Activated naive CD4-positive, alpha-beta T cell treated with anti-CD3 and anti-CD28 coated beads, Interleukin-2, amount 50 U/mL, for 16 hours (primary cell): ENCODE measurements around the gene ROBO3.

ENCODE experiments used
- DNase-seq: peaks from one replicate; pipeline ENCODE4 v3.0.0-alpha.2; 2020

The ROBO3 gene

DNA sequence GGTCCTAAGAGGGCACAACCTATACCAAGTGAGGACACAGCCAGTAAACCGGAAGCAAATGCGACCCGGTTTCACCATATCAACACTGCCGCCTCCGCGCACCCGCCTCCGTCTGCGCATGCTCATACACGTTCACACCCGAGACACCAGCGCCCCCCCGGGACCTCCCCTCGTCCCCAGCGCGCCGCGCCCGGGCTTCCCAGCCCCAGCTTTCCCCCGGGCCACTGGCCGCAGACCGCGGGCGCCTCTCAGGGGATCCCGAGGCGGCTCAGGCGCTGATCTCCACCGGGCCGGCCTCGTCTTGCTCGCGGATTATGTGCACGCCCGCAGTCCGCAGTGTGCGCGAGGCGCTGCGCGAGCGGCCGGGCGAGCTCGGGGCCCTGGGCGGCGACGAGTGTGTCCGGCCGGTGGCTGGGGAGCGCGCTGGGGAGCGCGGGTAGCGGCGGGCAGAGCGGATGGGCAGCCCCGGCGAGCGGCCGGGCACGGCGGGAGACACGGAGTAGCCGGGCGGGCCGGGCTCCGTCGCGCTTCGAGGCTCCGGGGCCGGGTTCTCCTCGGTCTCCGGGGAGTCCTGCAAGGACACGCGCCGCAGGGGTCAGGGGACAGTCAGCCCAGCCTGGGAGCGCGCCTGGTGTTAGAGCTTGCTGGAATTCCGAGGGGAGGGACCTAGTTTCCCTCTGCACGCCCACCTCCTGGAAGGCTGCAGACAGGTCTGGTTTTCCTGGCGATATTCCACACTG lies 55.8 kb downstream of the ROBO3 start:
- peak; percentile 84 for DNase-seq

DNA sequence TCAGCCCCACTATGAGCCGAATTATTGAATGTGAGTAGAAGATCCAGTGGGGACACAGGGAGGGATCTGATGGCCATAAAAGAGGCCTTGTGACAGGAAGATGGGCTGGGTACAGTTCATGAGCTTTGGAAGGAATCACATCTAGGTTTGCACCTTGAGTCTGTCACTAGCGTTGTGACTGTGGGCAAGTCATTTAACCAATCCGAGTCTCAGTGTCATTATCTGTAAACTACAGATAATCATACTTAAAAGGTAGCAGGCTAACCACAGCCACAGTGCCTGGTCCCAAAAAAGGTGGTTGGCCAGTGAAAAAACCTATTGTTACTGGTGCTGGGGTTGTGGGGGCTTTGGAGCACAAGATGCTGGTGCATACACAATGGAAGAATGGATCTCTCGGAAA lies 57.6 kb downstream of the ROBO3 start:
- DNase-seq, result no peak

DNA sequence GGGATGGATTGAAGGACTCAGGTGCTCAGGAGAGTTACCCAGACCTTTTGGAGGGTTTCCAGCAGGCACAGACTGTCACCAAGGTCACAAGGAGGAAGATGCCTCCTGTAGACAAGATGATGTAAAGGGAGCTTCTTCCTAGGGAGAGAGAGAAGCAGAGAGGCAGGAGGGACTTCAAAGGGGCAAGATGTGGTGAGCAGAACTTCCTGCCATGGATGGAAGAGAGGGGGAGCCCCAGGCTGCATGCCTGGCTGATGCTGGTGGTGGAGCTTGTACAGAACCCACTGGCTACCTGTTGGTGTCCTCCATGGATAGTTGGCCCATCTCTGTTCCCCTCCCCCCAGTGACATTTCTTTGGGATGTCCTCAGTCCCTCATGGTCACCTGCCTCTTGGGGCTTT lies 58.1 kb downstream of the ROBO3 start:
- no peak for DNase-seq

DNA sequence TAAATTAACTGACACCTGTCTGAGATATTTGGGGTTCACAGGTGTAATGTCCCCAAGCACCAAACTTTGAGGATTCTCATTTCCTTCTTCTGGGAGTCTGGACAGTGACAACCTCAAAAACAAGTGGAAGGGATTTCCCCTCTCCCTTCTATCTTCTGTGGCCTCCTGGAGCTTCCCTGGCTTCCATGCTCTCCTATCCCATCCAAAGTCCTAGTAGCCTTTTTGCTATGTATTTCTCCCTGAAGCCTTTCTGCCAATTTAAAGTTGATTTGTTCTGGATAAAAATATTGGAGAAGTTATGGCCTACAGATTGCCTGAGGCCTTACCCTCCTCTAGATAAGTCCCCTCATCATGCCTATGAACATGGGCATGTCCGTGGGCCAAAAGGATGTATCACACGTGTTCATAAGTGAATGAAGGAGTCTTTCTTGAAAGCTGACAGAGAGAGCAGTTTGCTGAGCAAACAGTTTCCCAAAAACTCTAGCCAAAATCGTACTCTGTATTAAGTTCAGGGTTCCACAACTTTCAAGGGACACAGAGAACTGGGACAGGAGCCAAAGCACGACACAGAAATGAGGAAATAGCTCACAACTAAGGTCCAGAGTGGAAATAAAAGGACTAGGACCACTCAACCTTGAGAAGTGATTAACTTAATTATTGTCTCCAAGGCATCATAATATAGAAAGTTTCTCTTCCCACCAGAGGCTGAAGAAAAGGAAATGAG lies 63.9 kb downstream of the ROBO3 start:
- DNase-seq, result no peak

DNA sequence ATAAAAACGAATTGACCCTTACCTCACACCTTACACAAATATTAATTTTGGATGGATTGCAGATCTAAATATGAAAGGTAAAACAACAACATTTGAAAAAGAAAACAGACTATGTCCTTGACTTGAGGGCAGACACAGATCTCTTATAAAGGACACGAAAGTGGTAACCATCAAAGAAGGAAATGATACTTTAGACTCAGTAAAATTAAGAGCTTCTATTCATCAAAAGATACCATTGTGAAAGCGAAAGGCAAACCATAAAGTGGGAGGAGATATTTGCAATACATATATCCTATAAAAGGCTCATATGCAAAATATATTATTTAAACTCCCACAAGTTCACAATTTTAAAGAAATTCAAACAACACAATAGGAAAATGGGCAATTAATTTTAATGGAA lies 65.6 kb downstream of the ROBO3 start:
- DNase-seq, result no peak
